Activated T-helper 2 cell treated with anti-CD3 and anti-CD28 coated beads, Interferon-gamma antibody, Interleukin-2, Interleukin-4, amounts not matched to agents 10 μg/mL and 5 μg/mL and 100 μg/mL, durations not matched to agents 14 hours and 24 hours and 36 hours (primary cell): ENCODE measurements around the gene LRP2. TPM values are rescaled to one million over a fixed set of nuclear protein-coding genes. Genes with fewer than 3 reads are reported as not detected.
"Not testable (repeated sequence)": the region's sequence is repeated elsewhere in the genome, so short reads cannot be mapped to it uniquely, and the experiment has no call there.

Source experiments
- DNase-seq: peaks from one replicate; pipeline ENCODE4 v3.0.0; 2021; ENCODE audit warnings: low spot score
- H3K27ac Mint-ChIP-seq: one replicate; pipeline ENCODE4 v1.8.0; 2021; ENCODE audit warnings: mixed read lengths
- H3K27me3 Mint-ChIP-seq: one replicate; pipeline ENCODE4 v1.8.0; 2021; ENCODE audit warnings: low read depth, mixed read lengths
- H3K36me3 Mint-ChIP-seq: one replicate; pipeline ENCODE4 v1.8.0; 2021; ENCODE audit warnings: low read depth, mixed read lengths
- H3K4me1 Mint-ChIP-seq: one replicate; pipeline ENCODE4 v1.8.0; 2021; ENCODE audit warnings: low read depth, mixed read lengths
- H3K4me3 Mint-ChIP-seq: one replicate; pipeline ENCODE4 v1.8.0; 2021; ENCODE audit warnings: low read depth, mild to moderate bottlenecking, moderate library complexity, mixed read lengths
- H3K9me3 Mint-ChIP-seq: one replicate; pipeline ENCODE4 v1.8.0; 2021; ENCODE audit warnings: mixed read lengths
- intact Hi-C: fragments of 100-400 bp; cut with micrococcal nuclease; formaldehyde crosslinking; loops from one replicate; pipeline ENCODE4 v1.15.1; 2023
- total RNA-seq: library from RNA; stranded (reverse); gene quantifications from 2 replicates; pipeline ENCODE4 v1.2.3, GENCODE V29; 2022

The LRP2 gene
- total RNA-seq, 1 donor from 2014 or later, result 0.46 TPM

- Mint-ChIP-seq H3K4me3 (no peak overlapping the region), H3K36me3 (no peaks in the 10 kb centered on the region), H3K4me1 (no peaks in the 10 kb centered on the region), H3K27me3 (peaks cover 2% of the 10 kb centered on the region), H3K9me3 (no peaks in the 10 kb centered on the region), H3K27ac (no peak overlapping the region)
- intact Hi-C loops, result no loop called here
- DNase-seq, result no peak
Measured at GRCh38 chr2:169285531-169286235, 76.7 kb downstream of the LRP2 start.

DNA sequence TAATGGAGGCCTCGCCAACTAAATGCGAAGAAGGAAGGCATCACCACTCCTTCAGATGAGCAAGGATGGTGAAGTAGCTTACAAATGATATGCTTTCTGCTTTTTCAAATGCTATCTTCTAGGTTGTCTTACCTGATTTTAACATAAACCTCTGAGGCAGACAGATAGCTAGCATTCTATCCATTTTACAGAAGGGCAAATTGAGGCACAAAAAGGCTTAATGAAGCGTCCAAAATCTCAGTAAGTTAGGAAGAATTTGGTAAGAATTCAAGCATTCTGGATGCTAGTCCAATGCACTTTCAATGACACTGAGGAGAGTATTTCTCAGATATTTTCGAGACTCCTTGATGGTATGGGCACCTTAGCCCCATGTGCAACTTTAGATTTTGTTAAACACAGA, 81.8 kb downstream of the LRP2 start:
- Mint-ChIP-seq H3K36me3 (no peaks in the 10 kb centered on the region), H3K4me1 (no peaks in the 10 kb centered on the region), H3K9me3 (no peaks in the 10 kb centered on the region), H3K4me3 (no peak overlapping the region), H3K27me3 (peaks cover 3% of the 10 kb centered on the region), H3K27ac (no peak overlapping the region)
- intact Hi-C loops, result no loop called here
- no peak for DNase-seq

DNA sequence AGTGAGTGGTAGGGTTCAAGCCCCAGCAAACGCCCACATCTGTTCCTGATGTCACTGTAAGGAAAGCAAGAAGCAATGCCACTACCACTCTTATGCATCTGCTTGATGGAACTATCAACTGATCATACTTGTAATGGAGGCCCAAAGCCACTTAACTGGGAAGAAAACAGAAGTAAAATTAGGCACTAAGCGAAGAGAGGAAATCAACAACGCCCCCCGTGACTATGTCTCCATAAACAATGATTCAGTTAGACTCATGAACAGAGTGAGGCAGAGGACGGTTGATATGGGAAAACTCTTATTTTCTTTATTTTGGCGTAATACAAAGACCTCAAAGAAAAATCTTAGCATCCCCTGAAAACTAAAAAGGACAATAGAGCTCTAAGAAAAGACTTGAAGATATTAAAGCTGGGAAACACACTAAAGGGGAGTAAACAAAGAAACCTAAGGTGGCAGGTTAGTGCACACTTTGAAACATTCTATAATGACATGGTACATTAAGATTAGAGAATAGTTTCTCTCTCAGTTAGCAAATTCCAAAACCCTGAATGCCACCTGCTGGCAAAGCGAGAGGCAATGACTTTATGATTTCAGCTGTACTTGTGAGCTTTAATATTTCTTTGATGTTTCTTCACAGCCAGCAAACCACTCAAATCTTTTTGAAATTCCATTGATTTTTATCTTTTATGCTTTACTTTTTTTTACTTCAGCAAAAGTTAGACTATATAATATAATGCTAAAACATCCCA, 86.5 kb downstream of the LRP2 start:
- H3K36me3 Mint-ChIP-seq, result no peaks in the 10 kb centered on the region
- intact Hi-C loops, result no loop called here
- no peak overlapping the region for H3K27ac Mint-ChIP-seq
- peaks cover 16% of the 10 kb centered on the region for H3K27me3 Mint-ChIP-seq
- no peak for DNase-seq
- H3K9me3 Mint-ChIP-seq, result no peaks in the 10 kb centered on the region
- no peaks in the 10 kb centered on the region for H3K4me1 Mint-ChIP-seq
- no peak overlapping the region for H3K4me3 Mint-ChIP-seq

DNA sequence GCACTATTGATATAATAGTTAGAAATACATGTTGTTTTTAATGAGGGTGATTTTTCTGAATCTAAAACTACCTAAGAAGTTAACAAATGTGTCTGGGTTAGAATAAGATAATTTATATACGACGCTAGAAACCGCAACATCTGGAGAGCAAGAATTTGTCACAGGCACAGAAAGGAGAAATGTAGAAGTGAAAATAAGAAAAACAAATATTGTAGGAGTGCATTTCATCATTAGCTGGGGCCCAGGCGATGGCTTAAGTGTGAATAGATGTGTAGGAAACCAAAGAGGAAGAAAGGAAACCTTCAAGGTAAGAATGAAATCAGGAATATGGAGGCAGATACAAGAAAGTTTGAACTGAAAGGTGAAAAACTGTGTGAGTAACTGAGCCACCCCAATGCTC, 90.3 kb downstream of the LRP2 start:
- Mint-ChIP-seq H3K27me3 (peaks cover 14% of the 10 kb centered on the region), H3K9me3 (no peaks in the 10 kb centered on the region), H3K27ac (no peak overlapping the region), H3K4me3 (no peak overlapping the region), H3K36me3 (no peaks in the 10 kb centered on the region), H3K4me1 (no peaks in the 10 kb centered on the region)
- intact Hi-C loops, result no loop called here
- DNase-seq, result no peak

GRCh38 chr2:169270574-169270973, 91.8 kb downstream of the LRP2 start:
- H3K4me3 Mint-ChIP-seq, H3K4me1 Mint-ChIP-seq, H3K36me3 Mint-ChIP-seq, H3K9me3 Mint-ChIP-seq, intact Hi-C loops, DNase-seq, H3K27ac Mint-ChIP-seq: not testable (repeated sequence)
- H3K27me3 Mint-ChIP-seq, result peaks cover 13% of the 10 kb centered on the region

DNA sequence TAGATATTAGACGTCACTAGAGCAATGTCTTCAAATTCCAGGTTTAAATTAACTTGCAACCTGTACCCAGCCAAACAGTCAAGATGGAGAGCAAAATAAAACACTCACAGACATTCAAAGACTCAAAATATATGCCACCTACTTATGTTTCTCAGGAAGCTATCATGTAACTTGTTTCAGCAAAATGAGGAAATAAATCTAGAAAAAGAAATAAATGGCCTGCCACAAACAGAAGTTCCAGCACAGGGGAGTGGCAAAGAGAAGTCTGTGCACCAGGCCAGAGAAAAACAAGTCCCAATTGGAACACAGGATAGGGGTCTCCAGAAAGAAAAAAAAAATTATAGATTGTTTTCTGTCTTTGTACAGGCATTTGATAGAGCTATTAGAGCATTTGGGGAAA, 96.7 kb downstream of the LRP2 start:
- Mint-ChIP-seq H3K27ac (no peak overlapping the region), H3K4me3 (no peak overlapping the region), H3K36me3 (no peaks in the 10 kb centered on the region), H3K27me3 (no peaks in the 10 kb centered on the region), H3K9me3 (no peaks in the 10 kb centered on the region), H3K4me1 (no peaks in the 10 kb centered on the region)
- DNase-seq, result no peak
- intact Hi-C loops, result no loop called here

DNA sequence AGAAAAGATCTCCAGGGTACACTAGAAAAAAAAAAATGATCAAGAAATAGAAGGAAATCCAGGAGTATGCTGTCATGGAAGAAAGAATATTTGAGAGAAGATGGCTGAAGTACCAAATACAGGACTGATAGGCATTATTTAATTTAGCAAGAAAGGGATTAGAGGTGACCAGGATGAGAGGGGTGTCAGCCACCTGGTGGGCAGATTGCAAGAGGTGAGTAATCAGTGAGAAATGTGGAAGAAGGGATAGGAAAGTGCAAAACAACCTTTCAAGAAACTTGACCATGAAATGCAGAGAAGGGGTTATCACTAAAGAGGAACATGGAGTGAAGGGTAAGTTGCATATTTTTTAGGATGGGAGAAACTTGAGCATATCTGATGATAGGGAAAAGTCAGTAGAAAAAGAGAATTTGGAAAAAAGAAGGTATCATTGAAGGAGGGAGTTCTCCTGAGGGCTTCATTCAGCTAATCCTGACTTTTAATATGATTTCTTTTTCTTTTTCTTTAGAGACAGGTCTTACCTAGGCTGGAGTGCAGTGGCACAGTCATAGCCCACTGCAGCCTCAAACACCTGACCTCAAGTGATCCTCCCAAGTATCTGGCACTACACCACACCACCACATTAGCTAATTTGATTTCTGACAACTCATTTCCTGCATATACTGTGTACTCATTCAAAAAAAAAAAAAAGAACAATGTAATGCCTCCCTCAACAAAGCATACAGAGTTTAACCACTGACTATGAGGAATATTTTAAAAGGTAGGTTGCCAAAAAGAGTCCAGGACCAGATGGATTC, 101.3 kb downstream of the LRP2 start:
- Mint-ChIP-seq H3K27me3 (peaks cover 5% of the 10 kb centered on the region), H3K4me1 (no peaks in the 10 kb centered on the region), H3K4me3 (no peak overlapping the region), H3K36me3 (no peaks in the 10 kb centered on the region), H3K9me3 (no peaks in the 10 kb centered on the region), H3K27ac (no peak overlapping the region)
- no peak for DNase-seq
- intact Hi-C loops, result no loop called here

- no peak for DNase-seq
- no peaks in the 10 kb centered on the region for H3K4me1 Mint-ChIP-seq
- no peaks in the 10 kb centered on the region for H3K9me3 Mint-ChIP-seq
- peaks cover 5% of the 10 kb centered on the region for H3K27me3 Mint-ChIP-seq
- no peak overlapping the region for H3K27ac Mint-ChIP-seq
- intact Hi-C loops, result no loop called here
- H3K4me3 Mint-ChIP-seq, result no peak overlapping the region
- H3K36me3 Mint-ChIP-seq, result no peaks in the 10 kb centered on the region
Measured at GRCh38 chr2:169260246-169260645, 102.1 kb downstream of the LRP2 start.

DNA sequence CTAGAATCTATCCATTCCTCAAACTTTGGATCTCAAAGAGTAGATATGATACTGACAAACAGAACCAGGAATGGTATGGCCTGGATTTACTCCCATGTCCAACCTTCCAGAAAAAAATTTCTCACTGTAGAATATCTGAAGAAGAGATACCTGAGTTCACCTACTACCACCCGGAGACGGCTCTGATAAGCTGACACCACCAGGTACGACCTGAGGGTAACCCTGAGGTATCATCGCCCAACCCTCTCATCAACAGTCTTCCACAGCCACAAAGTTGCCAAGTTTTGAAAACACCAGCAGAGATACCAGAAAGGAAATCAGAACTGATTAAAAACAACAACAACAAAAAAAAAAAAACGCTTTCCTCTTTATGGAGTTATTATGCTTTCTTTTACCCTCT, 102.9 kb downstream of the LRP2 start:
- H3K27ac Mint-ChIP-seq, result no peak overlapping the region
- no peaks in the 10 kb centered on the region for H3K4me1 Mint-ChIP-seq
- no peaks in the 10 kb centered on the region for H3K9me3 Mint-ChIP-seq
- DNase-seq, result no peak
- no peak overlapping the region for H3K4me3 Mint-ChIP-seq
- intact Hi-C loops, result no loop called here
- H3K27me3 Mint-ChIP-seq, result peaks cover 5% of the 10 kb centered on the region
- H3K36me3 Mint-ChIP-seq, result no peaks in the 10 kb centered on the region

DNA sequence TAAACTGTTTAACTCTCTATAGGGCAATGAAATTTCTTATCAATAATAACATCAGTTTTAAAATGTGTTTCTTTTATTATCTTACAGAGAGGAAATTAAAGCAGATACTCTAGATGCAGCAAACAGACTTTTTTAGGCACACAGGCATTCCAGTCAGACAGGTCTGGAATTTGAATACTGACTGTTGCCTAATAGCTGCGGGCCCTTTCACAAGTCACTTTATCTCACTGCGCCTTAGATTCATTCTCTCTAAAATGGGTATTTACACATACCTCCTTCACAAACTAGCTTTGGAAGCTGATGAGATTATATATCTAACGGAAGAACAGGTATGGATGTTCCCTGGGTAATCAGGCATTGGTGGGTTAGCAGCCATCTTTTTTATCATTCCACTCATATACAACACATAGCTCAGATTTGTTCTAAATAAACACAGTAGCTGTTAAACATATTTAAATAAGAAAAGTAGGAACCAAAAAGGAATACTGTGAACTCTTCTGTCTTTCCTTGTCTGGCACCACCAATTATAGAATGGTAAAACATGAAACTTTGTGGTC, 104.2 kb downstream of the LRP2 start:
- Mint-ChIP-seq H3K27me3 (peaks cover 5% of the 10 kb centered on the region), H3K27ac (no peak overlapping the region), H3K4me1 (no peaks in the 10 kb centered on the region), H3K36me3 (no peaks in the 10 kb centered on the region), H3K4me3 (no peak overlapping the region), H3K9me3 (no peaks in the 10 kb centered on the region)
- intact Hi-C loops, result no loop called here
- no peak for DNase-seq

GRCh38 chr2:169254774-169255173, 107.6 kb downstream of the LRP2 start:
- Mint-ChIP-seq H3K27me3 (peaks cover 2% of the 10 kb centered on the region), H3K27ac (no peak overlapping the region), H3K36me3 (no peaks in the 10 kb centered on the region), H3K9me3 (no peaks in the 10 kb centered on the region), H3K4me3 (no peak overlapping the region), H3K4me1 (no peaks in the 10 kb centered on the region)
- intact Hi-C loops, result no loop called here
- DNase-seq, result no peak

- intact Hi-C loops, result no loop called here
- H3K27me3 Mint-ChIP-seq, result peaks cover 3% of the 10 kb centered on the region
- no peak overlapping the region for H3K27ac Mint-ChIP-seq
- no peak for DNase-seq
- no peaks in the 10 kb centered on the region for H3K4me1 Mint-ChIP-seq
- H3K36me3 Mint-ChIP-seq, result no peaks in the 10 kb centered on the region
- H3K4me3 Mint-ChIP-seq, result no peak overlapping the region
- no peaks in the 10 kb centered on the region for H3K9me3 Mint-ChIP-seq
Measured at GRCh38 chr2:169247211-169247610, 115.1 kb downstream of the LRP2 start.

GRCh38 chr2:169240405-169240804, 121.9 kb downstream of the LRP2 start:
- no peak for DNase-seq
- Mint-ChIP-seq H3K27me3 (peaks cover 32% of the 10 kb centered on the region), H3K36me3 (no peaks in the 10 kb centered on the region), H3K27ac (no peak overlapping the region), H3K4me3 (no peak overlapping the region), H3K4me1 (peaks cover 8% of the 10 kb centered on the region), H3K9me3 (no peaks in the 10 kb centered on the region)
- intact Hi-C loops, result no loop called here
